HepG2 (cell line): ENCODE measurements around the gene GPX5. TPM values are rescaled to one million over a fixed set of nuclear protein-coding genes. Genes with fewer than 3 reads are reported as not detected.
A peak's percentile ranks its signal among the peaks of the same experiment; 100 is the strongest.

Source experiments
- CERS6 ChIP-seq: sonication (generic); formaldehyde crosslinking; IDR thresholded peaks from 2 replicates; pipeline ENCODE4 v1.5.0; 2020; ENCODE audit warnings: missing genetic modification reagents
- E2F2 ChIP-seq: sonication (generic); formaldehyde crosslinking; IDR thresholded peaks from 2 replicates; pipeline ENCODE4 v1.4.0; 2020; ENCODE audit warnings: missing genetic modification reagents, borderline replicate concordance
- EZH2 ChIP-seq: conservative IDR thresholded peaks from 2 replicates; pipeline ENCODE4 v1.6.1; 2012; ENCODE audit warnings: mild to moderate bottlenecking, low read depth, low read length, moderate library complexity
- FUBP1 ChIP-seq: sonication (generic); formaldehyde crosslinking; IDR thresholded peaks from 2 replicates; pipeline ENCODE4 v1.5.1; 2020; ENCODE audit warnings: missing genetic modification reagents, mild to moderate bottlenecking, borderline replicate concordance
- GATAD2A ChIP-seq: IDR thresholded peaks from 2 replicates; pipeline ENCODE4 v1.6.1; 2016
- IRX3 ChIP-seq: sonication (generic); formaldehyde crosslinking; IDR thresholded peaks from 2 replicates; pipeline ENCODE4 v1.8.1; 2023; ENCODE audit warnings: mild to moderate bottlenecking, low read depth, missing genetic modification reagents, borderline replicate concordance
- KMT2A ChIP-seq: sonication (generic); formaldehyde crosslinking; IDR thresholded peaks from 2 replicates; pipeline ENCODE4 v1.4.0; 2020; ENCODE audit warnings: missing genetic modification reagents
- SIX4 ChIP-seq: sonication (generic); formaldehyde crosslinking; IDR thresholded peaks from 2 replicates; pipeline ENCODE4 v1.4.0; 2020; ENCODE audit warnings: missing genetic modification reagents
- TOE1 ChIP-seq: sonication (generic); formaldehyde crosslinking; IDR thresholded peaks from 2 replicates; pipeline ENCODE4 v1.4.0; 2020; ENCODE audit warnings: mild to moderate bottlenecking, missing genetic modification reagents
- ZBTB38 ChIP-seq: sonication (generic); formaldehyde crosslinking; IDR thresholded peaks from 2 replicates; pipeline ENCODE4 v1.5.1; 2020; ENCODE audit warnings: mild to moderate bottlenecking, missing genetic modification reagents
- ZNF292 ChIP-seq: sonication (generic); formaldehyde crosslinking; IDR thresholded peaks from 2 replicates; pipeline ENCODE4 v1.8.1; 2022; ENCODE audit warnings: mild to moderate bottlenecking, low read depth, missing genetic modification reagents, borderline replicate concordance
- ZNF331 ChIP-seq: sonication (generic); formaldehyde crosslinking; IDR thresholded peaks from 2 replicates; pipeline ENCODE4 v1.4.0; 2020; ENCODE audit warnings: missing genetic modification reagents
- ZNF660 ChIP-seq: sonication (generic); formaldehyde crosslinking; IDR thresholded peaks from 2 replicates; pipeline ENCODE4 v1.5.1; 2020; ENCODE audit warnings: mild to moderate bottlenecking, low read depth, missing genetic modification reagents, borderline replicate concordance
- ZNF724P ChIP-seq: sonication (generic); formaldehyde crosslinking; IDR thresholded peaks from 2 replicates; pipeline ENCODE4 v1.8.0; 2022; ENCODE audit warnings: missing genetic modification reagents, borderline replicate concordance
- ZNF75D ChIP-seq: sonication (generic); formaldehyde crosslinking; IDR thresholded peaks from 2 replicates; pipeline ENCODE4 v1.8.1; 2023; ENCODE audit warnings: missing genetic modification reagents, mild to moderate bottlenecking, borderline replicate concordance
- polyA plus RNA-seq, 8 experiments: library from polyadenylated mRNA; depleted of rRNA in 3 of 8; stranded (reverse) in 7 of 8; unstranded in 1 of 8; fragments of >200 nt; fragmentation: Illumina TruSeq in 4 of 8; extraction: Trizol in 4 of 8; gene quantifications; 2 replicates each; pipeline versions ENCODE4 v1.2.1 to v1.2.3, GENCODE V29; 2011 to 2016; ENCODE audit warnings: low read depth in 4 of 8, missing spikeins in 1 of 8, mixed read lengths in 1 of 8; ENCODE audit not compliant: insufficient read depth in 1 of 8
- total RNA-seq, 5 experiments: library from RNA; depleted of rRNA; stranded (reverse); fragments of >200 nt; fragmentation: Illumina TruSeq; extraction: Trizol; gene quantifications; 2 replicates each; pipeline ENCODE4 v1.2.3, GENCODE V29; 2016; ENCODE audit warnings: low read depth in 1 of 5
- TF ChIP-seq, protein P1 (sequence below): IDR thresholded peaks from 2 replicates; pipeline ENCODE4 v1.6.1; 2016
- TF ChIP-seq, protein P2 (sequence below): sonication (generic); formaldehyde crosslinking; IDR thresholded peaks from 2 replicates; pipeline ENCODE4 v1.4.0; 2020; ENCODE audit warnings: missing genetic modification reagents
- TF ChIP-seq, protein P3 (sequence below): sonication (generic); formaldehyde crosslinking; IDR thresholded peaks from 2 replicates; pipeline ENCODE4 v1.8.0; 2022; ENCODE audit warnings: missing genetic modification reagents, low read depth, mild to moderate bottlenecking, borderline replicate concordance
- TF ChIP-seq, protein P4 (sequence below): sonication (generic); formaldehyde crosslinking; IDR thresholded peaks from 2 replicates; pipeline ENCODE4 v1.5.0; 2020; ENCODE audit warnings: missing genetic modification reagents, mild to moderate bottlenecking, borderline replicate concordance

GPX5 gene
- total and polyA plus RNA-seq, 2 of the 13 experiments (the other 11 are each of a cell fraction or from before 2014, with no cell fraction given), result not detected

GRCh38 chr6:28488916-28489365 is 36.7 kb upstream of the GPX5 start (continued):
- TF ChIP-seq, protein P1, sequence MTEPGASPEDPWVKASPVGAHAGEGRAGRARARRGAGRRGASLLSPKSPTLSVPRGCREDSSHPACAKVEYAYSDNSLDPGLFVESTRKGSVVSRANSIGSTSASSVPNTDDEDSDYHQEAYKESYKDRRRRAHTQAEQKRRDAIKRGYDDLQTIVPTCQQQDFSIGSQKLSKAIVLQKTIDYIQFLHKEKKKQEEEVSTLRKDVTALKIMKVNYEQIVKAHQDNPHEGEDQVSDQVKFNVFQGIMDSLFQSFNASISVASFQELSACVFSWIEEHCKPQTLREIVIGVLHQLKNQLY (CRISPR knock-in tag), result no peak
- TF ChIP-seq ZBTB38 (CRISPR knock-in tag) (no peak), ZNF331 (peak; percentile 29; the same call in 1 of the 2 replicates), FUBP1 (no peak), ZNF660 (CRISPR knock-in tag) (no peak), ZNF724P (CRISPR knock-in tag) (no peak), CERS6 (no peak), EZH2 (no peak), SIX4 (no peak), ZNF292 (CRISPR knock-in tag) (no peak), IRX3 (CRISPR knock-in tag) (no peak), TOE1 (CRISPR knock-in tag) (no peak), KMT2A (CRISPR knock-in tag) (no peak), GATAD2A (CRISPR knock-in tag) (peak; percentile 67), ZNF75D (no peak), E2F2 (CRISPR knock-in tag) (no peak)
- TF ChIP-seq, protein P2, sequence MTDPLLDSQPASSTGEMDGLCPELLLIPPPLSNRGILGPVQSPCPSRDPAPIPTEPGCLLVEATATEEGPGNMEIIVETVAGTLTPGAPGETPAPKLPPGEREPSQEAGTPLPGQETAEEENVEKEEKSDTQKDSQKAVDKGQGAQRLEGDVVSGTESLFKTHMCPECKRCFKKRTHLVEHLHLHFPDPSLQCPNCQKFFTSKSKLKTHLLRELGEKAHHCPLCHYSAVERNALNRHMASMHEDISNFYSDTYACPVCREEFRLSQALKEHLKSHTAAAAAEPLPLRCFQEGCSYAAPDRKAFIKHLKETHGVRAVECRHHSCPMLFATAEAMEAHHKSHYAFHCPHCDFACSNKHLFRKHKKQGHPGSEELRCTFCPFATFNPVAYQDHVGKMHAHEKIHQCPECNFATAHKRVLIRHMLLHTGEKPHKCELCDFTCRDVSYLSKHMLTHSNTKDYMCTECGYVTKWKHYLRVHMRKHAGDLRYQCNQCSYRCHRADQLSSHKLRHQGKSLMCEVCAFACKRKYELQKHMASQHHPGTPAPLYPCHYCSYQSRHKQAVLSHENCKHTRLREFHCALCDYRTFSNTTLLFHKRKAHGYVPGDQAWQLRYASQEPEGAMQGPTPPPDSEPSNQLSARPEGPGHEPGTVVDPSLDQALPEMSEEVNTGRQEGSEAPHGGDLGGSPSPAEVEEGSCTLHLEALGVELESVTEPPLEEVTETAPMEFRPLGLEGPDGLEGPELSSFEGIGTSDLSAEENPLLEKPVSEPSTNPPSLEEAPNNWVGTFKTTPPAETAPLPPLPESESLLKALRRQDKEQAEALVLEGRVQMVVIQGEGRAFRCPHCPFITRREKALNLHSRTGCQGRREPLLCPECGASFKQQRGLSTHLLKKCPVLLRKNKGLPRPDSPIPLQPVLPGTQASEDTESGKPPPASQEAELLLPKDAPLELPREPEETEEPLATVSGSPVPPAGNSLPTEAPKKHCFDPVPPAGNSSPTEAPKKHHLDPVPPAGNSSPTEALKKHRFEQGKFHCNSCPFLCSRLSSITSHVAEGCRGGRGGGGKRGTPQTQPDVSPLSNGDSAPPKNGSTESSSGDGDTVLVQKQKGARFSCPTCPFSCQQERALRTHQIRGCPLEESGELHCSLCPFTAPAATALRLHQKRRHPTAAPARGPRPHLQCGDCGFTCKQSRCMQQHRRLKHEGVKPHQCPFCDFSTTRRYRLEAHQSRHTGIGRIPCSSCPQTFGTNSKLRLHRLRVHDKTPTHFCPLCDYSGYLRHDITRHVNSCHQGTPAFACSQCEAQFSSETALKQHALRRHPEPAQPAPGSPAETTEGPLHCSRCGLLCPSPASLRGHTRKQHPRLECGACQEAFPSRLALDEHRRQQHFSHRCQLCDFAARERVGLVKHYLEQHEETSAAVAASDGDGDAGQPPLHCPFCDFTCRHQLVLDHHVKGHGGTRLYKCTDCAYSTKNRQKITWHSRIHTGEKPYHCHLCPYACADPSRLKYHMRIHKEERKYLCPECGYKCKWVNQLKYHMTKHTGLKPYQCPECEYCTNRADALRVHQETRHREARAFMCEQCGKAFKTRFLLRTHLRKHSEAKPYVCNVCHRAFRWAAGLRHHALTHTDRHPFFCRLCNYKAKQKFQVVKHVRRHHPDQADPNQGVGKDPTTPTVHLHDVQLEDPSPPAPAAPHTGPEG, result no peak
- TF ChIP-seq, protein P3, sequence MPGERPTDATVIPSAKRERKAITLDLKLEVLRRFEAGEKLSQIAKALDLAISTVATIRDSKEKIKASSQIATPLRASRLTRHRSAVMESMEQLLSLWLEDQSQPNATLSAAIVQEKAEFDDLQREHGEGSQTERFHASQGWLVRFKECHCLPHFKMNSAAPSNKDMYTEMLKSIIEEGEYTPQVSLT (CRISPR knock-in tag), result no peak
- TF ChIP-seq, protein P4, sequence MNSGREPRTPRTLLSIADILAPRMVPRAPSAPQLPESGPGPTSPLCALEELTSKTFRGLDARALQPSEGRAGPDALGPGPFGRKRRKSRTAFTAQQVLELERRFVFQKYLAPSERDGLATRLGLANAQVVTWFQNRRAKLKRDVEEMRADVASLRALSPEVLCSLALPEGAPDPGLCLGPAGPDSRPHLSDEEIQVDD (CRISPR knock-in tag), result no peak
